ENCODE data around the gene FASTKD2.
A peak's percentile ranks its signal among the peaks of the same experiment; 100 is the strongest.

The FASTKD2 gene

DNA sequence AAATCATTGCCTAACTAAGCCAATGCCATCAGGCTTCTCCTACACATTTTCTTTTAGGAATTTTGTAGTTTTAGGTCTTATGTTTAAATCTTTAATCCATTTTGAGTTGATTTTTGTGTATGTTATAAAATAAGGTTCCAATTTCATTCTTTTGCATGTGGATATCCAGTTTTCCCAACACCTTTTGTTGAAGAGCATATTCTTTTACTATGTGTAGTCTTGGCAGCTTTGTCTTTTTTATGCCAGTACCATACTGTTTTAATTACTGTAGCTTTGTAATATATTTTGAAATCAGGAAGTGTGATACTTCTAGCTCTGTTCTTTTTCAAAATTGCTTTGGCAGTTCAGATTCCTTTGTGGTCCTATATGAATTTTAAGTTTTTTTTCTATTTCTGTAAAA lies 11.0 kb downstream of the FASTKD2 start:
- no peak for TF ChIP-seq EZH2phosphoT487 (IDR thresholded peaks at IDR 0.05; ENCODE audit: low read depth)
- TF ChIP-seq, protein P1, sequence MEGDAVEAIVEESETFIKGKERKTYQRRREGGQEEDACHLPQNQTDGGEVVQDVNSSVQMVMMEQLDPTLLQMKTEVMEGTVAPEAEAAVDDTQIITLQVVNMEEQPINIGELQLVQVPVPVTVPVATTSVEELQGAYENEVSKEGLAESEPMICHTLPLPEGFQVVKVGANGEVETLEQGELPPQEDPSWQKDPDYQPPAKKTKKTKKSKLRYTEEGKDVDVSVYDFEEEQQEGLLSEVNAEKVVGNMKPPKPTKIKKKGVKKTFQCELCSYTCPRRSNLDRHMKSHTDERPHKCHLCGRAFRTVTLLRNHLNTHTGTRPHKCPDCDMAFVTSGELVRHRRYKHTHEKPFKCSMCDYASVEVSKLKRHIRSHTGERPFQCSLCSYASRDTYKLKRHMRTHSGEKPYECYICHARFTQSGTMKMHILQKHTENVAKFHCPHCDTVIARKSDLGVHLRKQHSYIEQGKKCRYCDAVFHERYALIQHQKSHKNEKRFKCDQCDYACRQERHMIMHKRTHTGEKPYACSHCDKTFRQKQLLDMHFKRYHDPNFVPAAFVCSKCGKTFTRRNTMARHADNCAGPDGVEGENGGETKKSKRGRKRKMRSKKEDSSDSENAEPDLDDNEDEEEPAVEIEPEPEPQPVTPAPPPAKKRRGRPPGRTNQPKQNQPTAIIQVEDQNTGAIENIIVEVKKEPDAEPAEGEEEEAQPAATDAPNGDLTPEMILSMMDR (IDR thresholded peaks at IDR 0.05; ENCODE audit: low read depth, low read length) = no peak
- H3K9me3 ChIP-seq (ENCODE audit: insufficient read depth, low read length) = 0 out of 2 replicates have a peak, but pooled peaks cover 3% of the 10 kb centered on the region
- no peaks in the 10 kb centered on the region for H4K20me1 ChIP-seq (ENCODE audit: insufficient read depth, low read length)
- H3K4me2 ChIP-seq (ENCODE audit: low read length) = no peak overlapping the region
- no peaks in the 10 kb centered on the region for H3K27me3 ChIP-seq (ENCODE audit: low read depth, low read length)
- peaks cover 26% of the 10 kb centered on the region for H3K79me2 ChIP-seq (ENCODE audit: low read length)
- H3K27ac ChIP-seq (ENCODE audit: low read length) = no peak overlapping the region
- no peak overlapping the region for H2AFZ ChIP-seq (ENCODE audit: low read depth, low read length)
- peaks cover 76% of the 10 kb centered on the region for H3K36me3 ChIP-seq (replicated peaks; ENCODE audit: low read depth, low read length)
- no peak overlapping the region for H3K9ac ChIP-seq (ENCODE audit: low read length)
- H3K4me3 ChIP-seq (ENCODE audit: low read length) = no peak overlapping the region
- H3K4me1 ChIP-seq (ENCODE audit: low read length) = peaks cover 7% of the 10 kb centered on the region

DNA sequence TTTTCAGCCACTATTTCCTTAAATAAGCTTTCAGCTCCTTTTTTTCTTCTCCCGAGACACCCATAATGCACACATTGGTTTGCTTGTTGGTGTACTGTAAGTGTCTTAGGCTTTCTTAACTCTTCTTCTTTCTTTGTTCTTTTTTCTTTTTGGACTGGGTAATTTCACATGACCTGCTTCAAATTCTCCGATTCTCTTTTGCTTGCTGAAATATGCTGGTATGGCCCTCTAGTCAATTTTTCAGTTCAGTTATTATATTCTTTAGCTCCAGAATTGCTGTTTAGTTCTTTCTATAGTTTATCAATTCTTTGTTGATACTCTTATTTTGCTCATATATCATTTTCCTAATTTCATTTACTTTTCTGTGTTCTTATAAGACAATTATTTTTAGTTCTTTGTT lies 15.3 kb downstream of the FASTKD2 start:
- Histone ChIP-seq H3K27ac (ENCODE audit: low read length) (no peak overlapping the region), H2AFZ (ENCODE audit: low read depth, low read length) (no peak overlapping the region), H3K27me3 (ENCODE audit: low read depth, low read length) (no peaks in the 10 kb centered on the region), H3K79me2 (ENCODE audit: low read length) (peaks cover 34% of the 10 kb centered on the region), H3K4me1 (ENCODE audit: low read length) (peaks cover 9% of the 10 kb centered on the region; the same call in 1 of the 2 replicates), H3K9me3 (ENCODE audit: insufficient read depth, low read length) (0 out of 2 replicates have a peak, but pooled peaks cover 3% of the 10 kb centered on the region), H3K4me3 (ENCODE audit: low read length) (no peak overlapping the region), H3K36me3 (replicated peaks; ENCODE audit: low read depth, low read length) (peaks cover 84% of the 10 kb centered on the region), H3K9ac (ENCODE audit: low read length) (no peak overlapping the region), H4K20me1 (ENCODE audit: insufficient read depth, low read length) (peaks cover 6% of the 10 kb centered on the region; the same call in 1 of the 2 replicates), H3K4me2 (ENCODE audit: low read length) (no peak overlapping the region)
- TF ChIP-seq EZH2phosphoT487 (IDR thresholded peaks at IDR 0.05; ENCODE audit: low read depth) = no peak
- TF ChIP-seq, protein P1 (IDR thresholded peaks at IDR 0.05; ENCODE audit: low read depth, low read length) = no peak

DNA sequence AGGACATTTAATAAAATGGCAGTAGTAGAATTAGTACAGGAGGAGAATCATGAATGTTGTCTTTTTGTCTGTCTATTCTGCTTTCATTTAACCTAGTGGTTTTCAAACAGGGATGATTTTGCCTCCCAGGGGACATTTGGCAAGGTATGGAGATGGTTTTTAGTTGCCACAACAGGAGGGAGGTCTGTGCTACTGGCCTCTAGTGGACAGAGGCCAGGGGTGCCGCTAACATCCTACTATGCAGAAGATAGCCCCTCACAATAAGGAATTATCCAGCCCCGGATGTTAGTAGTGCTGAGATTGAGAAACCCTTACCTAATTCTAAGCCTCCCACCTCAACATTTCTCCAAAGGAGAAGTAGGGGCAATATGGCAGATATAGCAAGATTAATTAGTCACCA lies 18.3 kb downstream of the FASTKD2 start:
- Histone ChIP-seq H3K36me3 (replicated peaks; ENCODE audit: low read depth, low read length) (peaks cover 78% of the 10 kb centered on the region), H3K4me3 (ENCODE audit: low read length) (no peak overlapping the region)
- TF ChIP-seq, protein P1 (IDR thresholded peaks at IDR 0.05; ENCODE audit: low read depth, low read length) = peak; percentile 30
- no peak for TF ChIP-seq EZH2phosphoT487 (IDR thresholded peaks at IDR 0.05; ENCODE audit: low read depth)

GRCh38 chr2:206784559-206785353 lies 19.4 kb downstream of the FASTKD2 start:
- H3K36me3 ChIP-seq (replicated peaks; ENCODE audit: low read depth, low read length) = peaks cover 73% of the 10 kb centered on the region
- 0 out of 2 replicates have a peak, but pooled peaks cover 3% of the 10 kb centered on the region for H3K9me3 ChIP-seq (ENCODE audit: insufficient read depth, low read length)
- peaks cover 6% of the 10 kb centered on the region; the same call in 1 of the 2 replicates for H4K20me1 ChIP-seq (ENCODE audit: insufficient read depth, low read length)
- TF ChIP-seq EZH2phosphoT487 (IDR thresholded peaks at IDR 0.05; ENCODE audit: low read depth) = no peak
- TF ChIP-seq, protein P1 (IDR thresholded peaks at IDR 0.05; ENCODE audit: low read depth, low read length) = no peak
- H3K79me2 ChIP-seq (ENCODE audit: low read length) = peaks cover 9% of the 10 kb centered on the region
- no peak overlapping the region for H2AFZ ChIP-seq (ENCODE audit: low read depth, low read length)
- H3K9ac ChIP-seq (ENCODE audit: low read length) = no peak overlapping the region
- H3K4me3 ChIP-seq (ENCODE audit: low read length) = no peak overlapping the region
- H3K27ac ChIP-seq (ENCODE audit: low read length) = no peak overlapping the region
- peaks cover 9% of the 10 kb centered on the region; the same call in 1 of the 2 replicates for H3K4me1 ChIP-seq (ENCODE audit: low read length)
- H3K4me2 ChIP-seq (ENCODE audit: low read length) = no peak overlapping the region
- no peaks in the 10 kb centered on the region for H3K27me3 ChIP-seq (ENCODE audit: low read depth, low read length)

More for the DNA sequence above, 18.3 kb downstream of the FASTKD2 start:
- H3K27me3 ChIP-seq (ENCODE audit: low read depth, low read length) = no peaks in the 10 kb centered on the region
- no peak overlapping the region for H3K9ac ChIP-seq (ENCODE audit: low read length)
- H4K20me1 ChIP-seq (ENCODE audit: insufficient read depth, low read length) = peaks cover 6% of the 10 kb centered on the region; the same call in 1 of the 2 replicates
- no peak overlapping the region for H2AFZ ChIP-seq (ENCODE audit: low read depth, low read length)
- 0 out of 2 replicates have a peak, but pooled peaks cover 3% of the 10 kb centered on the region for H3K9me3 ChIP-seq (ENCODE audit: insufficient read depth, low read length)
- no peak overlapping the region for H3K27ac ChIP-seq (ENCODE audit: low read length)
- no peak overlapping the region for H3K4me2 ChIP-seq (ENCODE audit: low read length)
- peaks cover 11% of the 10 kb centered on the region for H3K79me2 ChIP-seq (ENCODE audit: low read length)
- H3K4me1 ChIP-seq (ENCODE audit: low read length) = peaks cover 9% of the 10 kb centered on the region; the same call in 1 of the 2 replicates
